HG03025 (cell line): ENCODE measurements around the gene SPOCD1.
A peak's percentile ranks its signal among the peaks of the same experiment; 100 is the strongest.

Experiments used
- ATAC-seq: cut with Tn5 transposase; IDR thresholded peaks from one replicate; pipeline ENCODE4 v1.9.1; 2021; ENCODE audit warnings: mild to moderate bottlenecking, moderate library complexity; ENCODE audit not compliant: unreplicated experiment, low FRiP score

SPOCD1 gene

DNA sequence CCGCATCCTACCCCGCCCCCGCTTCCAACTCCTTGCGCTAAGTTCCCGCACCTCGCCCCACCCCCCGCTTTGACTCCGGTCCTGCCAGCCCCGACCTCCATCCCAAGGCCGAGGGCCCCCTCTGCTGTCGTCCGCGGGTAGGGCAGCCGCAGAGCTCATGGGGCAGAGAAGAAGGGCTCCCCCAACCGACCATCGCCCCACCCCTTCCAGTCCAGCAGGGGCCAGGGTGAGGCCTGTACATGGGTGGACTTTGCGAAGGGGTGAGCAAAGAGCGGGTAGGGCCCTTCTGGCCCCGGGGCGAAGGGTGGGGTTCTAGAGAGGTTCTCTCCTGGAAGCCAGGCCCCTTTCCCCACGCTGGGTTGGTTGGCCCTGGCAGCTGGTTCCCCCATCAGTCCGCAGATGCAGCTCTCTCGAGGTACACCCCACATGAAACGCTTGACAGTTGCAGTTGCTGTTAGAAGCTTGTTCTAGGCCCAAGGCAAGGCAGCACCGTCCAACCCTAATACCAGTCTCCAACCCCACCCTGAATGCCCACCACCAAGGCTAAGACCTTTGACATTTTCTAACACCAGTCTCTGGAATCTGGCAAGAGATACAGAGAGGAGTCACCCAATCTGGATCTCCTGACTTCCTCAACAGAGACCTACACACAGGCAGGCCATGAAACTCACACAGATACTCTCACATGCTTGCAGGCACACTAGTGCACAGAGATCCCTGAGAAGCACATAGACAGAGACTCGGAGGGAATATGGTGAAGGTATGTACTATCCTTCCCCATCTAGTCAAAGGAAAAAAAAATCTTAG lies 26.4 kb downstream of the SPOCD1 start:
- ATAC-seq = peak; percentile 23

DNA sequence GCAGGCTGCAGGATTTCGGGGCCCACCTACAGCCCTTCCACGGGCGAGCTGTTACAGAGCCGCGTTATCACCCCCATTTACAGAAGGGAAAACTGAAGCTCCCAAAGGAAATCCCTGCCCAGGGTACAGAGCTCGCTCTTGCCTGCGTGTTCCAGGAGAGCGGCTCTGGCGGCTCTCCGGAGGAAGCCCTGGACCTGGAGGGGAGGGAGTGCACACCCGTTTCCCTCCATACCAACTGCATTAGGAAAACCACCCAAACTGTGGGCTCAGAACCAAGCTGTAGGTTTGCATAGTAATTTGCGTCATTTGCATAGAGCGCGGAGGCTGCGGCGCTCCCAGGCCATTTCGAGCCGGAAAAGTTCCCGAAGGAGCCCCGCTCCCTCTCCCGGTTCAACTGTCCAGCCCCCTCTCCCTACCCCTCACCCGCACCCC lies 27.0 kb downstream of the SPOCD1 start:
- ATAC-seq = peak; percentile 22

DNA sequence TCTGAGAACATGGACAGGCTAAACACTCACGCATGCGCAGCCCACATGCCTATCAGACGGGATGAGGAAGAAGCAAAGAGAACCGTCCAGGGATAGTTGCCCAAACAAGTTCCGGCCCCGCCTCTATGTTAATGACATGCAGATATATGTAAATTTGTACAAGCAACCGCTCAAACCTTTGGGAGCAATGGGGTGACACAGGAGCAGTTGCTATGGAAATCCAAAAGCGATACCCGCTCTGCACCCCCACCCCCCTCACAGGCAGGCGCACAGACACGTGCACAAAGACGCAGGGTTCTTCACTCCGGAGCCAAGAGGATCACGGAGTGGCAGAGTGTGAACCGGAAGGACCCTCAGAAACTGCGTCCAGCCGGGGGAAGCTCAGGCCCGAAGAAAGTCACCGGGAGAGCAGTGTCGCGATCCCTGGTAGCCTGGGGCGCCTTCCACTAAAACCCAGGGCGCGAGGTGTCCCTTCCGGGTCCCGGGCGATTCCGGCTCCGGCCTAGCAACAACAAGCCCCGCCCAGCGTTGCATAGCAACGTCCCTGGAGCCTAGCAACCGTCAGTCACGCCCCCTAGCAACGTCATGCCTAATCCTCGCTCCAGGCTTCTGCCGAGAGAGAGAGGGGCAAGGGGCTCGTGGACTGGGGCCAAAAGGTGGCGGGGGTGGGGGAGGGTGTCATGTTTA lies 27.5 kb downstream of the SPOCD1 start:
- peak; percentile 63 for ATAC-seq

DNA sequence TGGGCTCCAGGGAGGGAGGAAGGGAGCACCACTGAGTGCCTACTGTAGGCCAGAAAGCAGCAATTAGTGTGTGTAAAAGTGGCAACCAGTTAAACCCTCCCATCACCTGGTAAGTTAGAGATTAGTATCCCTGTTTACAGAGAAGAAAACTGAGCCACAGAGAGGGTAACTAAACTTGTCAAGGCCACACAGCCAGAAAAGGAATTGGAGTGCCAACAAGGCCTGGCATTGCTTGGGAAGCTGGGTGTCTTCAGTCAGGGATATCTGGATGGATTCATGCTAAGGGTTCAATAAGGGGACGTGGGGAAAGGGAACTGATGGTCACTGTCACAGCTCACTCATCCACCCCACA lies 28.1 kb downstream of the SPOCD1 start:
- no peak for ATAC-seq

DNA sequence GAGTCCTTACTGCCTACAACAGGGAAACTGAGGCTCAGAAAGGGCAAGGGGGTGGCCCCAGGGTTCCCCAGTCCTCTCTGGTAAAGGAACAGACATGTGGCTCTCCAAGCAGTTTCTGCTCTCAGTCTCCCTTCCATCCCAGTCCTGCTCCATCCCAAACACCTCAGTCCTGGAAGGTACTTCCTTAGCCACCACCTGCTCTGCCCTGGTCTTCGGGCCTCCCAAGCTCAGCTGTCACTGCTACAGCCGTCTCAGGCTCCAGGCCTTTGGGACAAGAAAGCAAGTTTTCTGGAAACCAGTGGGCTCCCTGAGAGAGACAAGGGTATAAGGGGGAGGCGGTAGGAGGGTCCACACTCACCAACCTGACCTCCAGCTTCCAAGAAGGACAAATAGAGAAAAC lies 28.6 kb downstream of the SPOCD1 start:
- ATAC-seq = no peak

DNA sequence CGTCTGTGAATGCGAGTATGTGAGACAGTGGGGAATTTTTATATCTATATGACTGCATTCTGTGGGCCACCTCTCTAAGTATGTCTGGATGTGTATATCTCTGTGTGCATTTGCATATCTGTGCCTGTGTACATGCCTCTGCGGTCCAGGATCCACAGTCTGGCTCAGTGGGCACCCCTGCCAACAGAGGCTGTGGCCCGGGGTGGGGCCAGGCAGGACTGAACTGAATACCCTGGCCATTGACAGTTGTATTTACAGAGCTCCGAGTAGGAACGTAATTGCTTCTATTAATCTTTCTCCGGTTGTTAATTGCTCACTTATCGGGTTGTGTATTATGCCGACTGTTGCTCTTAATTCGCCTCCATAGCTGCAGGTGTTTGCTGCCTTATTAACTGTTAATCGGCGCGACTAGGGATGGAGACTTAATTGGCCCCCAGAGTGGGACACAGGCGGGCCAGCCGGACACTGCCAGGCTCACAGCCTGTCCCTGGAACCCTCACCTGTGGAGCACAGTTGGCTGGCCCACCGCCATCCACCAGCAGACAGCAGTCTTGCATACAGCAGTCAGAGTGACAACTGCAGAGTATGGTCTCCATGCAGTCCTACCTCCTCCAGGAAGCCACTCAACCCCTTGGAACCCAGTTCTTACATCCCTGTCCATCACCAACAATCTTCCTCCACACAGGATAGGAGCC lies 29.3 kb downstream of the SPOCD1 start:
- ATAC-seq = no peak

DNA sequence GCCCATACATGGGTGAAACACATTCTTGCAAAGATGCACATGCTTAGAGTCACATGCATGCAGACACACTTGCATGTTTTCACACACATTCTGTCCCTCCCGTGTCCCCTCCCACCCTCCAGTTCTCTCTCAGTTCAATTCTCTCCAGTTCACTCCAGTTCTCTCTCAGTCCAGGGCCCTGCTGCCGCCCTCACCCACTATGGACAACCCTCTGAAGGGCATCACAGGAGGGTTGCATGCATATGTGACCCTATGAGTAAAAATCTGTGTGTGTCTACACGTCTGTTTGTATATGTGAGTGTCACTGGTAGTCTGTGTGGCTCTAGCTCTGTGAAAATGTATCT lies 29.9 kb downstream of the SPOCD1 start:
- no peak for ATAC-seq

DNA sequence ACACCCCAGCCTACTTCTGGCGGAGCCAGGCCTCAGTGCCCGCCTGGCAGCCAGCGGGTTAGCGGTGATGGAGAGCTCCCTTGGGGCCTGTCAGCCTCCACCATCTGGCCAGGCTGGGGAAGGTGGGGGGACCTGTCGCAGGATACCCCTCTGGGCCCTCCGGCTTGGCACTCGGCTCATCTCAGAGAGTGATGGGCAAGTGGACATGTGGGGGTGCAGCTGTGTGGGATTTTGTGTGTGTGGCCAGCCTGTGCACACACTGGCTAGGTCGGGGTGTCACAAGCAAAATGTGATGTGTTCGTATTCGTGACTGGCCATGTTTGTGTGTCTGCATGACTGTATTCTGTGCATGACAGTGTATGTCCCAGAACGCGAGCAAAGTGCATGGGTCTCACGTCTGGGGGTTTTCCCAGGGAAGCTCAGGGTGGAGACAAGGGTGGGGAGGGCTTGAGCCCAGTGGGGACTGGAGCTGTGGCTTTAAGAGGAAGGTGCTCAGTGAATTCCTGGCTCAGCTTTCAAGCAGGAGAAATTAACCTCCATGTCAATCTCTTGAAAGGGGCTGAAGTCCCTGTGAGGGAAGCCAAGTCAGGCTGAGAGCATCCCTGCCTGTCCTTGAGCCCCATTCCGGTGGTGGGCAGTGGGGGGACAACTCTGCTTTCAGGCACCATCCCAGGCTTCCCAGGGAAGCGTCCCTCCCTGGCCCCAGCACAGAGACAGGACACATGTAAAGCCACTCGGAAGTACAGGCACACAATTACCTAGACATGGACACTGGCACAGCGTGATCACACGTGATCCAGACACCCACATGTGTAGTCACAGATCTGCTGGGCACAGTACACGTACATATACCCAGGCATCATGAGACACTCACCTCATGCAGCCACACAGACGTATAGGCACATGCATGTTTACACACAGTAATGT lies 30.5 kb downstream of the SPOCD1 start:
- ATAC-seq = no peak

DNA sequence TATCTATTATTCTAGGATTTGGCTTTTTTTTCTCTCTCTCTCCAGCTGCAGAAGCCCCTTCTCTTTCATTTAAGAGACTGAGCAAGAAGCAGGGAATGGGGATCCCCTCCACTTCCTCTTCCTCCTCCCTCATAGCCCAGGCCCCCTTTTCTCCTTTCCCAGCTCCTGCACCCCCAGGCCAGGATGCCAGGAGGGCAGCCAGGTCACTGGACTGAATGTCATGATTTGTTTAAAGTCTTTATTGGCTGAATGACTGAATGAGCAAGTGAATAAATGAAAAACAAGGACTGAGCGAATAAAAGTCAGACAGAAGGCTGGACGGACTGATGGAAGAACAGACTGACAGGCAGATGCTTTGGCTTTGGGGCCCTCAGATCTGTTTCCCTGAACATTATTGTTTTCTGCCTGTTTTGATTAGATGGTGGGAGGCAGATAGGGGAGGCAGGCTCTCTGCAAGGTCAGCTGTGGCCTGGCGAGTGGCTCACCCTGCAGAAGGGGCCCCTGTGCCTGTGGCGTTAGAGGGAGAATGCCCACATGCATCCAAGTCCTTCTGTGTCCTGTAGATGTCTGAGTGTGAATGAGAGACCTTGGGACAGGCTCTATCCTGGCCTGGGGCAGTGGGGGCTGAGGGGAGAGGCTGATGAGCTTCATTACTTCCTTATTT lies 31.3 kb downstream of the SPOCD1 start:
- no peak for ATAC-seq

DNA sequence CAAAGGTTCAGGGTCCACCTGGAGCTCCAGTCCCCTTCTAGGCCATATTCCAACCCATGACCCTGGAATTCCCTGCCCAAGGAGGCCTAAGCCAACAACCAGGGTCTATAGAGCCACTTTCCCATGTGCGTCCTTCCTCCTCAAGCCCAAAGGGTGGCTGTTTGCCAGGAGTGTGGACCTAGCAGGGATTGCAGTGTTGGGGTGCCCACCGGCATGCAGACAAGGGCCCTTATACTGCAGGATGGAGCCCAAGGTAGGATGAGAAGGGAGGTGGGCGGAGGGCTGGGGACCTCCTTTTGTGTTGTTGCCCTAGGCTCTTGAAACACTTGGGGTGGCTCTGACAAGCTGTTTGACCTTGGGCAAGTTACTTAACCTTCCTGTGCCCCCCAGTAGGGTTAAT lies 32.0 kb downstream of the SPOCD1 start:
- no peak for ATAC-seq

DNA sequence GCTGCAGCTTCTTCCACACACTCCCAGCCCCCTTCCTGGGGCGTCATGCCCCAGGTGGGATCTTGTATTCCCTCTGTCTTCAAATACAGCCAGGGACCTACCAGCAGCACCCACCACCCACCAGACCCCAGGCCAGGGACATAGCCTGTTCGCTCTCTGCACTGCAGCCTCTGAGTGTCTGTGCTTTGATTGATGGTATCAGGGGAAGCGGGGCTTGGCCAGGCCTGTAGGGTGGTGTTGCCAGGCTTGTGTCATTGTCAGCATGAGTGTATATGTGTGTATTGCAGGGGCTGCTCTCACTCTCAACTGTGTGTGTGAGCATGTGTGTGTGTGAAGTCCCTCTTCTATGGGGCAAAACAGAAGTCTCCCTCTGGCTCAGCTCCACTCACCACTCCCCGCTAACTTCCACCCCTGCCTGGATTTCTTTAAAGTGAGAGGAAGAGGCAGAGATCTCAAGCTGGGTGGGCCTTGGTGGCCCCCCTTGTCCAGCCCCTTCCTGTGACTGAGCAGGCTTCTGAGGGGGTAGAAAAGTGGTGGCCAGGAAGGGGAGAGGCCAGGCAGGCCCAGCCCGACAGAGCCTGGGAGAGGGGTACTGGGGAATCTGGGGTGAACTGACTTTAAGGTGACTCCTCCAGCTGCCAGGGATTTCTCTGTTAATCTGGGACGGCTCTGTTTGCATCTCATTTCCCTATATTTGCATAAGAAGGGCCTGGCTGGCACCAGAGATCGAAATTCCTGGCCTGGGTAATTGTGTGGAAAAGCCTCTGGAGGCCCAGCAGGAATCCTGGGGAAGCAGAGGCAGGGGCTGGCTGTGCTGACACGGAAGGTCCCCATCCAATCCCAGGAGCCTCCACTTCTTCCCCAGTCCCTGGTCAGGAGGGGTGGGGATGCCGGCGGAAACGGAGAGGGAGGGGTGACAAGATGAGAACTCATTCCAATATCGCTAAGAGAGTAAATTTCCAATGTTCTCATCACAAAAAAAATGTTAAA lies 33.1 kb downstream of the SPOCD1 start:
- no peak for ATAC-seq

DNA sequence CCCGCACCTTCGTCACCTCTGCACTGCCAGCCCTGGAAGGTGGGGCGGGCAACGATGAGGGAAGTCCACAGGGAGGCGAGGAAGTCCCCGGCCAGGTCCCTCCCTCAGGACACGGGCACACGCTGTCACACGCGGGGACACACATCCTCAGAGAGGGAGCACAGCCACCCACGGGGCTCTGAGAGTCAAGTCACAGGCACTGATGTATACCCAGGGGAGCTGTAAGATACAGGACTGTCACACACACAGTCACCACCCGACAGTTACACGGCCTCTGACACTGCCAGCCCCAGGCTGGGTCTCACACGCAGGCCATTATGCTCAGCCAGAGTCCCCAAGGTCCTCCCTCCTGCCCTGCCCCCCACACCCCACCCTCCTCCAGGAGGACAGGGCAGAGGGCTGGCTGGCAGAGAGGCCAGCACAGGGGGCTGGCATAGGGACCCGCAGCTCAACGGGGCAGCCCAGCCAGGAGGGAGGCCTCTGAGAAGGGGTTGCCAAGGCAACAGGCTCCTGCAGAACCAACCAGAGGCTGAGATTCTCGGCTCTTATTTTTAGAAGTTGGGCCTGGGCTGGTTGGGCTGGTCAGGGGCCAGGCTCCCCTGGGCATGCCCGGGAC lies 34.0 kb downstream of the SPOCD1 start:
- no peak for ATAC-seq

DNA sequence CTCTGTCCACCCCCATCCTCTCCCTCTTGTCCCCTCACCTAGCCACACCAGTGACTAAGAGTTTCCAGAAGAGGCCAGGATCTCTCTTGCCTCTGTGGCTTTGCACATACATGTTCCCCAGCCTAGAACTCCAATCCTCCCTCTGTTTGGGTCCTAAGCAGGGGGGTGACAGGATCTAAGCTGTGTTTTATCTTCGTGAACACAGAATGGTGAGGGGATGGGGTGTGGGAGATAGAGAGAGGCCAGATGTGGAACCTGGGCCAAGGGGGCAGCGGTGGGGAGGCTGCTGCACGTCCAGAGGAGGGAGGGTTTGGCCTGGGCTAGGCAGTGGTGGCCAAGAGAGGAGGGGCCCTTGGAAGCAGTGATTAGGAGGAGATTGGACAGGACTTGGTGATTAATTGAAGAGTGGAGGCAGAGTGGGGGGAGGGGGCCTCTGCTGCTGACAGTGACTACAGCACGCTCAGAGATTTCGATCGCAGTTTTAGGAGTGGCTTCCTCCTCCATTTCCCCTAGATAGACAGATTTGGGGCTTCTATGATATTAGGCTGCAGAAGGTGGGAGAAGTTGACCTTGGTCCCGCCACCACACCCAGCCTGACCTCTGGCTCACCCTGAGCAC lies 34.6 kb downstream of the SPOCD1 start:
- ATAC-seq = no peak

DNA sequence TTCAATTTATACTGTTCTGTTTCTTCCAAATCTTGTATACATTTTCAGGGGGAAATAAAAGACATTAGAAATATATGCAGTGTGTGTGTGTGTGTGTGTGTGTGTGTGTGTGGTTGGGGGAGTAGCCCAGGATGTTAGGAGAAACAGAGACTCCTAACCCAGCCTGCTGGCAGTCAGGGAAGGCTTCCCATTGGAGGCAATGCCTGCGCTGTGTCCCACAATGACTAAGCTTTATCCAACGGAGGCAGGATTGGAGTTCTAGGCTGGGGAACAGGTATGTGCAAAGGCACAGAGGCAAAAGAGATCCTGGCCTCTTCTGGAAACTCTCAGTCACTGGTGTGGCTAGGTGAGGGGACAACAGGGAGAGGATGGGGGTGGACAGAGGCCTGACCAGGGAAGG lies 35.2 kb downstream of the SPOCD1 start:
- ATAC-seq = no peak

DNA sequence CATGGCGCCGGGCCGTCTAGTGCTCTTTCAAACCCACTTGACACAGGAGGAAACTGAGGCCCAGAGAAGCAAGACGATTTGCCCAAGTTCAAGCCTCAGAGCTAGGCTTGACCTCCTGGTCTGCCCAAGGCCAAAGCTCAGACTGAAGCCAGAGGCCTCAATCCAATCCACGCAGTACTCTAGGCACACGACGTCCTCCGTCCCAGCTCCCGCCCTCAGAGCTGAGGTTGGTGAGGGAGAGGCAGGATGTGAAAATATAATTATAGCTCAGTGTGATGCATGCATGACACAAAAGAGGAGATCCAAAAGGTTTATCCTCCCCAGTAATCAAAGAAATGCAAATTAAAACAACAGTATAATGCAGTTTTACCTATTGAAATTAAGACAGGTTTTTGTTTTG lies 36.1 kb downstream of the SPOCD1 start:
- ATAC-seq = no peak

DNA sequence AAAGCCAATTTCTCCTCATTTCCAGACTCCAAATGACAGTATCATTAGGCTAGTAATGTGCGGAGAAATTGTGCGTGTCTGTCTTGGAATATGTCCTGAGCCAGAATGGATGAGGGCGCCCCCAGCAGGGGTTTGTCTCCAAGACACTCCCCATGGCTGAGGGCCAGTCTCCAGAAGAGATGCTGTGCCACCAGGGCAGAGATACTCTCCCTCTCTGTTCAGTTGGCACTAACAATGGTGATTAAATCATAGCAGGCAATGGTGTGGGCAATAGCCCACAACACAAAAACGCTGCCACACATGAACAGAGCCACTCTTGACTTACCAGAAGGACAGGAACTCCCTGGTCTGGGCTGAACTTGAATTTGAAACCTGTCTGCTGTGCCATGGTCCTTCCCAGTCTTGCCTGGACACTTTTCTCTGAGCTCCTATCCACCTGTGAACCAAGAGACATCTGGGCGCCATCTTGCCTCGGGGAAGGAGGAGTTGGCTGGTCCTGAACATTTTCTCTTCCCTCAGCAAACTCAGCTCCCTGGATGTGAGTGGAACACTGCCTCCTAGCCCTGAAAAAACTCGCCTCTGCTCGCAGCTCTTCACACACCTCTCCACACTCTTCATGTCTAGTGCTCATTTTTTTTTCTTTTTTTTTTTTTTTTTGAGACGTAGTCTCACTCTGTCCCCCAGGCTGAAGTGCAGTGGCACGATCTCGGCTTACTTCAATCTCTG lies 36.9 kb downstream of the SPOCD1 start:
- ATAC-seq = no peak

DNA sequence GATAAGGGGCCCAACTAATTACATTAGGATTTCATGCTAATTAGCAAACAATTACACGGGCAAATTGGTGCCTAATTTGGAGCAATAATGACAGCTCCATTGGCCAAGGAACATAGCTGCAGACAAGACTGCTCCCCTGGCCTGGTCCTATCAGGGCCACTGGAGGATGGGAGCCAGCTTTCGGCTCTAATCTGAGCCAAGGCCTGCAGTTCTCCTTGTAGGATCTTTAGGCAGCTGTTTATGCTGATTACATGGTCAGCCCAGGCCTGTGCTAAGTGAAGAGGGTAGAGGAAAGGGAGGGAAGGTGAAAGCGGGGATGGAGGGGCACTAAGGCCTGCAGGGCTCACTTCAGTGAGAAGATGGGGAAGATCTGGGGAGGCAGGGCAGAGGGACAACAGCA lies 39.3 kb downstream of the SPOCD1 start:
- no peak for ATAC-seq
